HG02610 (cell line): Measurements from ENCODE around the gene WFDC2.

Experiments used
- ATAC-seq: cut with Tn5 transposase; IDR thresholded peaks from one replicate; pipeline ENCODE4 v1.9.1; 2021; ENCODE audit warnings: mild to moderate bottlenecking, moderate library complexity; ENCODE audit not compliant: unreplicated experiment

Gene WFDC2

GRCh38 chr20:45489083-45489531 lies 19.6 kb downstream of the WFDC2 start:
- ATAC-seq, result no peak

GRCh38 chr20:45495501-45495941 lies 26.0 kb downstream of the WFDC2 start:
- ATAC-seq, result no peak

- ATAC-seq, result no peak
Observed at GRCh38 chr20:45496166-45496565, 26.6 kb downstream of the WFDC2 start.

- ATAC-seq, result no peak
Observed at GRCh38 chr20:45497971-45498494, 28.5 kb downstream of the WFDC2 start.

- no peak for ATAC-seq
Observed at GRCh38 chr20:45500022-45500421, 30.5 kb downstream of the WFDC2 start.

GRCh38 chr20:45501600-45501999 lies 32.0 kb downstream of the WFDC2 start:
- no peak for ATAC-seq

GRCh38 chr20:45502561-45502960 lies 33.0 kb downstream of the WFDC2 start:
- no peak for ATAC-seq

- no peak for ATAC-seq
Observed at GRCh38 chr20:45503403-45503802, 33.9 kb downstream of the WFDC2 start.

GRCh38 chr20:45506398-45506797 lies 36.8 kb downstream of the WFDC2 start:
- ATAC-seq, result no peak

GRCh38 chr20:45507011-45507820 lies 37.7 kb downstream of the WFDC2 start:
- ATAC-seq, result no peak

GRCh38 chr20:45508068-45508886 lies 38.7 kb downstream of the WFDC2 start:
- ATAC-seq, result no peak

- ATAC-seq, result no peak
Observed at GRCh38 chr20:45509091-45509490, 39.5 kb downstream of the WFDC2 start.

- no peak for ATAC-seq
Observed at GRCh38 chr20:45510242-45510862, 40.8 kb downstream of the WFDC2 start.

- no peak for ATAC-seq
Observed at GRCh38 chr20:45515147-45515913, 45.8 kb downstream of the WFDC2 start, which contains the start of gene SPINT3. Gene SPINT3, minus strand, starts transcription at chr20:45515622. Its CDS starts 14 bp downstream, at chr20:45515608.

- ATAC-seq, result no peak
Observed at GRCh38 chr20:45518282-45518681, 48.7 kb downstream of the WFDC2 start.

- ATAC-seq, result no peak
Observed at GRCh38 chr20:45523821-45524220, 54.3 kb downstream of the WFDC2 start.

GRCh38 chr20:45527294-45527693 lies 57.7 kb downstream of the WFDC2 start:
- no peak for ATAC-seq
